CD14-positive monocyte (primary cell): ENCODE data around the gene CUL2. TPM values are rescaled to one million over a fixed set of nuclear protein-coding genes. Genes with fewer than 3 reads are reported as not detected.

ENCODE experiments used
- DNase-seq, 3 donors: peaks; one replicate each; pipeline ENCODE4 v3.0.0-alpha.2; 2011 to 2022
- H2AFZ ChIP-seq: 2 replicates; pipeline ENCODE4 v1.6.0; 2012; ENCODE audit warnings: mild to moderate bottlenecking, low read depth, low read length, inconsistent platforms; ENCODE audit not compliant: insufficient read depth, poor library complexity, severe bottlenecking
- H3K27ac ChIP-seq, 2 donors: 1 replicate in 1 of 2; 2 replicates in 1 of 2; pipeline ENCODE4 v1.5.1; 2012 to 2013; ENCODE audit warnings: low read length in 2 of 2, control low read depth in 1 of 2, inconsistent platforms in 1 of 2, low read depth in 1 of 2, mild to moderate bottlenecking in 1 of 2
- H3K27me3 ChIP-seq, 2 donors: one replicate each; pipeline versions ENCODE4 v1.6.0 to v1.6.1; 2011 to 2013; ENCODE audit warnings: low read length in 2 of 2; ENCODE audit not compliant: control insufficient read depth in 2 of 2, insufficient read depth in 2 of 2
- H3K36me3 ChIP-seq, 2 donors: replicated peaks in 1 of 2; 1 replicate in 1 of 2; 2 replicates in 1 of 2; pipeline versions ENCODE4 v1.5.1 to v1.6.1; 2012 to 2013; ENCODE audit warnings: low read length in 2 of 2, control low read depth in 1 of 2, inconsistent platforms in 1 of 2, mild to moderate bottlenecking in 1 of 2; ENCODE audit not compliant: insufficient read depth in 2 of 2, control insufficient read depth in 1 of 2
- H3K4me1 ChIP-seq, 2 donors: 1 replicate in 1 of 2; 2 replicates in 1 of 2; pipeline versions ENCODE4 v1.5.1 to v1.6.1; 2012 to 2013; ENCODE audit warnings: low read length in 2 of 2, control low read depth in 1 of 2, inconsistent platforms in 1 of 2, mild to moderate bottlenecking in 1 of 2, moderate library complexity in 1 of 2; ENCODE audit not compliant: insufficient read depth in 2 of 2, control insufficient read depth in 1 of 2
- H3K4me2 ChIP-seq: replicated peaks from 2 replicates; pipeline ENCODE3; 2012; ENCODE audit warnings: low read length, moderate library complexity, mild to moderate bottlenecking; ENCODE audit not compliant: poor library complexity, severe bottlenecking; ENCODE audit errors: extremely low read depth
- H3K4me3 ChIP-seq, 3 experiments: fragments of 200-600 bp in 1 of 3; sonication (generic) in 1 of 3; replicated peaks in 1 of 3; 1 replicate in 2 of 3; 2 replicates in 1 of 3; pipeline ENCODE4 v1.5.1; 2011 to 2013; ENCODE audit warnings: low read length in 3 of 3, mild to moderate bottlenecking in 3 of 3, control low read depth in 2 of 3, low read depth in 2 of 3, inconsistent platforms in 1 of 3, moderate library complexity in 1 of 3
- H3K79me2 ChIP-seq: 2 replicates; pipeline ENCODE4 v1.6.0; 2012; ENCODE audit warnings: mild to moderate bottlenecking, control low read depth, inconsistent platforms, low read length, moderate library complexity; ENCODE audit not compliant: insufficient read depth
- H3K9ac ChIP-seq: 2 replicates; pipeline ENCODE4 v1.6.0; 2017; ENCODE audit warnings: low read length, mild to moderate bottlenecking; ENCODE audit not compliant: insufficient read depth, poor library complexity, severe bottlenecking
- H3K9me3 ChIP-seq, 2 donors: replicated peaks in 1 of 2; 1 replicate in 1 of 2; 2 replicates in 1 of 2; pipeline versions ENCODE4 v1.5.1 to v1.6.1; 2012 to 2013; ENCODE audit warnings: low read length in 2 of 2, control low read depth in 1 of 2; ENCODE audit not compliant: control insufficient read depth in 1 of 2, insufficient read depth in 1 of 2
- H4K20me1 ChIP-seq: 2 replicates; pipeline ENCODE4 v1.6.0; 2012; ENCODE audit warnings: mild to moderate bottlenecking, low read length, control low read depth, moderate library complexity; ENCODE audit not compliant: insufficient read depth
- H3K27ac Mint-ChIP-seq, 7 donors: one replicate each; pipeline ENCODE4 v1.8.0; 2020; ENCODE audit warnings: mild to moderate bottlenecking in 7 of 7, mixed read lengths in 7 of 7, moderate library complexity in 6 of 7, inconsistent platforms in 2 of 7
- H3K27me3 Mint-ChIP-seq, 3 donors: one replicate each; pipeline ENCODE4 v1.8.0; 2021 to 2022; ENCODE audit warnings: low read depth in 3 of 3, mild to moderate bottlenecking in 3 of 3, mixed read lengths in 3 of 3, moderate library complexity in 3 of 3, inconsistent platforms in 1 of 3
- H3K36me3 Mint-ChIP-seq, 2 donors: one replicate each; pipeline ENCODE4 v1.8.0; 2020; ENCODE audit warnings: mixed read lengths in 2 of 2, inconsistent platforms in 1 of 2, mild to moderate bottlenecking in 1 of 2
- H3K4me1 Mint-ChIP-seq: one replicate; pipeline ENCODE4 v1.8.0; 2020; ENCODE audit warnings: mild to moderate bottlenecking, mixed read lengths
- H3K4me3 Mint-ChIP-seq, 2 donors: one replicate each; pipeline ENCODE4 v1.8.0; 2020; ENCODE audit warnings: mild to moderate bottlenecking in 2 of 2, mixed read lengths in 2 of 2, moderate library complexity in 1 of 2
- H3K9me3 Mint-ChIP-seq, 7 donors: one replicate each; pipeline ENCODE4 v1.8.0; 2020 to 2022; ENCODE audit warnings: mixed read lengths in 7 of 7, mild to moderate bottlenecking in 6 of 7, moderate library complexity in 6 of 7, inconsistent platforms in 2 of 7
- CTCF ChIP-seq: fragments of 200-600 bp; IDR thresholded peaks from one replicate; pipeline ENCODE4 v1.8.0; 2022; ENCODE audit warnings: antibody characterized with exemption, mild to moderate bottlenecking
- WGBS: methylation state at CpG from one replicate; pipeline ENCODE4 v1.1.5; 2013; ENCODE audit warnings: missing lambda C conversion rate; ENCODE audit not compliant: insufficient coverage; 5-methylcytosine and 5-hydroxymethylcytosine counted together
- intact Hi-C, 2 donors: fragments of 100-400 bp; cut with micrococcal nuclease; formaldehyde crosslinking; loops; one replicate each; pipeline versions ENCODE4 v1.15.0 to v1.15.1; 2023
- polyA plus RNA-seq, 3 donors: library from polyadenylated mRNA; depleted of rRNA in 1 of 3; unstranded in 2 of 3; stranded (reverse) in 1 of 3; fragments of 300-500 nt in 2 of 3; fragments of >200 nt in 1 of 3; fragmentation: Illumina TruSeq in 2 of 3; gene quantifications; 1 replicate in 2 of 3; 2 replicates in 1 of 3; pipeline ENCODE4 v1.2.3, GENCODE V29; 2012 to 2021

CUL2 gene
- polyA plus RNA-seq, 3 donors, result 10.2 to 22.8 (median 12.9) TPM

GRCh38 chr10:35007858-35008301 lies 82.3 kb downstream of the CUL2 start:
- no peak overlapping the region for H3K9ac ChIP-seq
- Mint-ChIP-seq H3K4me3 (no peak overlapping the region), H3K27me3 (no peaks in the 10 kb centered on the region), H3K9me3 (no peaks in the 10 kb centered on the region), H3K4me1 (peaks cover 4% of the 10 kb centered on the region), H3K27ac (peak overlapping the region in 2 of 7 donors; percentile 52 to 75), H3K36me3 (peaks cover 39 to 52% of the 10 kb centered on the region in 2 donors)
- no peaks in the 10 kb centered on the region for H3K9me3 ChIP-seq
- H3K27me3 ChIP-seq, result no peaks in the 10 kb centered on the region
- TF ChIP-seq CTCF, result no peak
- DNase-seq, result no peak
- no peaks in the 10 kb centered on the region for H4K20me1 ChIP-seq
- WGBS, result 100% methylated on average over 2 of the region's 4 CpGs
- peaks cover 35 to 51% of the 10 kb centered on the region in 2 donors for H3K36me3 ChIP-seq
- H2AFZ ChIP-seq, result no peak overlapping the region
- no peak overlapping the region for H3K4me2 ChIP-seq
- peaks cover 3 to 6% of the 10 kb centered on the region in 2 donors for H3K4me1 ChIP-seq
- no peak overlapping the region for H3K4me3 ChIP-seq
- intact Hi-C loops, result no loop called here
- H3K79me2 ChIP-seq, result no peaks in the 10 kb centered on the region
- H3K27ac ChIP-seq, result no peak overlapping the region

- no peak overlapping the region for H3K27ac Mint-ChIP-seq
- Histone ChIP-seq H3K4me3 (no peak overlapping the region), H2AFZ (no peak overlapping the region), H3K9ac (no peak overlapping the region), H3K79me2 (no peaks in the 10 kb centered on the region), H3K4me2 (no peak overlapping the region), H3K9me3 (no peaks in the 10 kb centered on the region), H3K27me3 (no peaks in the 10 kb centered on the region), H4K20me1 (no peaks in the 10 kb centered on the region), H3K36me3 (peaks cover 25 to 40% of the 10 kb centered on the region in 2 donors), H3K4me1 (peaks cover 3 to 6% of the 10 kb centered on the region in 2 donors), H3K27ac (no peak overlapping the region)
- H3K27me3 Mint-ChIP-seq, result no peaks in the 10 kb centered on the region
- peaks cover 4% of the 10 kb centered on the region for H3K4me1 Mint-ChIP-seq
- intact Hi-C loops, result no loop called here
- no peak for TF ChIP-seq CTCF
- H3K9me3 Mint-ChIP-seq, result no peaks in the 10 kb centered on the region
- peaks cover 33 to 42% of the 10 kb centered on the region in 2 donors for H3K36me3 Mint-ChIP-seq
- no peak overlapping the region for H3K4me3 Mint-ChIP-seq
- no peak for DNase-seq
- no CpG with 5 or more reads among the region's 4 CpGs for WGBS
Observed at GRCh38 chr10:35006836-35007235, 83.3 kb downstream of the CUL2 start.
